Measurements from ENCODE around the gene MACF1. TPM values are rescaled to one million over a fixed set of nuclear protein-coding genes. Genes with fewer than 3 reads are reported as not detected.

Gene MACF1
- total and polyA plus RNA-seq, 9 donors: 93.6 to 331 (median 247) TPM

DNA sequence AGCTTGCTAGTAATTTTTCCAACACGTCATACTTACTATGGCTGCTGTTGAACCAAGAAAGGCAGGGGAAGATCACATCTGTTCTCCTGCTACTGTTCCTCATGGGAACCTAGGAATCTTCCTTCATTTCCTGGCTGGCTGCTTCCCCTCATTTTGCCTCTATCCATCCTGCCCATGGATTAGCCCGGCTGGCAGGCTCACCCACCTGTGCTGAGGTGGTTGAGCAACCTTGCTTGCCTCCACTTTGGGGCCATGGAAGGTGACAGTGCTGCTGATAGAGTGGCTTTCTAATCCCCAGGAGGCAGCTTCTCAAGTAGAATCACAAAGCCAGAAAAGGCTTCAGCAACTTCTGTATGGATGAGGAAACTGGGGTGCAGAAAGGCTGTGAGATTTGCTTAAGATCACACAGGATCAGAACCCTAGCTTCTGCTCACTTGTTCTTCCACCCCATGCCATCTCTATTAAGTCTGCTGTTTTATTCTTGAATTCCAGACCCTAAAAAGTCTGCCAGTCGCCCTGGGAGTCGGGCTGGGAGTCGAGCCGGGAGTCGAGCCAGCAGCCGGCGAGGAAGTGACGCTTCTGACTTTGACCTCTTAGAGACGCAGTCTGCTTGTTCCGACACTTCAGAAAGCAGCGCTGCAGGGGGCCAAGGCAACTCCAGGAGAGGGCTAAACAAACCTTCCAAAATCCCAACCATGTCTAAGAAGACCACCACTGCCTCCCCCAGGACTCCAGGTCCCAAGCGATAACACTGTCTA lies 280.7 kb downstream of the MACF1 start:
- TF ChIP-seq EP300 (IDR thresholded peaks at IDR 0.05): no peak
- TF ChIP-seq POLR2A (IDR thresholded peaks at IDR 0.05): no peak
- TF ChIP-seq, protein P1, sequence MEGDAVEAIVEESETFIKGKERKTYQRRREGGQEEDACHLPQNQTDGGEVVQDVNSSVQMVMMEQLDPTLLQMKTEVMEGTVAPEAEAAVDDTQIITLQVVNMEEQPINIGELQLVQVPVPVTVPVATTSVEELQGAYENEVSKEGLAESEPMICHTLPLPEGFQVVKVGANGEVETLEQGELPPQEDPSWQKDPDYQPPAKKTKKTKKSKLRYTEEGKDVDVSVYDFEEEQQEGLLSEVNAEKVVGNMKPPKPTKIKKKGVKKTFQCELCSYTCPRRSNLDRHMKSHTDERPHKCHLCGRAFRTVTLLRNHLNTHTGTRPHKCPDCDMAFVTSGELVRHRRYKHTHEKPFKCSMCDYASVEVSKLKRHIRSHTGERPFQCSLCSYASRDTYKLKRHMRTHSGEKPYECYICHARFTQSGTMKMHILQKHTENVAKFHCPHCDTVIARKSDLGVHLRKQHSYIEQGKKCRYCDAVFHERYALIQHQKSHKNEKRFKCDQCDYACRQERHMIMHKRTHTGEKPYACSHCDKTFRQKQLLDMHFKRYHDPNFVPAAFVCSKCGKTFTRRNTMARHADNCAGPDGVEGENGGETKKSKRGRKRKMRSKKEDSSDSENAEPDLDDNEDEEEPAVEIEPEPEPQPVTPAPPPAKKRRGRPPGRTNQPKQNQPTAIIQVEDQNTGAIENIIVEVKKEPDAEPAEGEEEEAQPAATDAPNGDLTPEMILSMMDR (IDR thresholded peaks at IDR 0.05): no peak
- WGBS, 3 donors: 28 to 44% (median 32%) methylated on average over 14 of the region's 14 CpGs
- DNase-seq: peak; percentile 83 to 92 (median 86)
- H3K9me3 ChIP-seq: no peaks in the 10 kb centered on the region
- H3K36me3 ChIP-seq: no peaks in the 10 kb centered on the region
- H3K27me3 ChIP-seq: no peaks in the 10 kb centered on the region
- intact Hi-C loops (cut with DNase I): no loop called here
- no peak overlapping the region for H3K4me3 ChIP-seq
- H3K4me1 ChIP-seq (ENCODE audit: insufficient read depth): peaks cover 16% of the 10 kb centered on the region
- peak overlapping the region; percentile 23 to 90 for H3K27ac ChIP-seq

DNA sequence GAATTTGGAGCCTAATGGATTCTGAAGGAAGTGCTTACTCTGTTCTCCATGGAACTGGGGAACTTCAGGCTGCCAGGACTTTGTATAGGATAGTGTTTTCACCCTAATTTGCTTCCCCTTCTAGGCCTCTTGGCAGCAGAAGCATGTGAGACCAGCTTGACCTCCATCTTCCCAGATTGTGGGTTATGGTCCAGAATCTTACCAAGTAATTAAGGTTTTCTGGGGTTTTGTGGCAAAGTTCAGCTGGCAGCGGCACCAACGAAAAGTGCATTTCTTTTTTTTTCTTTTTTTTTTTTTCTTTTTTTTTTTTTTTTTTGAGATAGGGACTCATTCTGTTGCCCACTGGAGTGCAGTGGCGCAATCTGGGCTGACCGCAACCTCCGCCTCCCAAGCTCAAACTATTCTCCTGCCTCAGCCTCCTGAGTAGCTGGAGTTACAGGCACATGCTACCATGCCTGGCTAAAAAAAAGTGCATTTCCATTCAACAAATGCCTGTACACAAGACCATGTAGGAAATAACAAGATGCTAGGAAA lies 283.6 kb downstream of the MACF1 start:
- Histone ChIP-seq H3K27ac (no peak overlapping the region), H3K4me1 (ENCODE audit: insufficient read depth) (peaks cover 20% of the 10 kb centered on the region), H3K36me3 (no peaks in the 10 kb centered on the region), H3K4me3 (no peak overlapping the region), H3K9me3 (no peaks in the 10 kb centered on the region), H3K27me3 (no peaks in the 10 kb centered on the region)
- TF ChIP-seq, protein P1 (IDR thresholded peaks at IDR 0.05): no peak
- TF ChIP-seq EP300 (IDR thresholded peaks at IDR 0.05) (no peak), POLR2A (IDR thresholded peaks at IDR 0.05) (no peak)
- WGBS, 3 donors: 95% methylated on average over 5 of the region's 5 CpGs
- intact Hi-C loops (cut with DNase I): no loop called here
- no peak for DNase-seq

- H3K4me3 ChIP-seq: no peak overlapping the region
- no peak for TF ChIP-seq POLR2A (IDR thresholded peaks at IDR 0.05)
- no peak for TF ChIP-seq EP300 (IDR thresholded peaks at IDR 0.05)
- TF ChIP-seq, protein P1 (IDR thresholded peaks at IDR 0.05): no peak
- H3K27me3 ChIP-seq: no peaks in the 10 kb centered on the region
- no peaks in the 10 kb centered on the region for H3K36me3 ChIP-seq
- H3K27ac ChIP-seq: peak overlapping the region in 1 of 2 donors; percentile 48
- 24 to 42% (median 34%) methylated on average over 7 of the region's 7 CpGs for WGBS, 3 donors
- peaks cover 20% of the 10 kb centered on the region for H3K4me1 ChIP-seq (ENCODE audit: insufficient read depth)
- no peaks in the 10 kb centered on the region for H3K9me3 ChIP-seq
- intact Hi-C loops (cut with DNase I): no loop called here
- DNase-seq: no peak
These were observed 284.5 kb downstream of the MACF1 start for GRCh38 chr1:39488793-39489566.

DNA sequence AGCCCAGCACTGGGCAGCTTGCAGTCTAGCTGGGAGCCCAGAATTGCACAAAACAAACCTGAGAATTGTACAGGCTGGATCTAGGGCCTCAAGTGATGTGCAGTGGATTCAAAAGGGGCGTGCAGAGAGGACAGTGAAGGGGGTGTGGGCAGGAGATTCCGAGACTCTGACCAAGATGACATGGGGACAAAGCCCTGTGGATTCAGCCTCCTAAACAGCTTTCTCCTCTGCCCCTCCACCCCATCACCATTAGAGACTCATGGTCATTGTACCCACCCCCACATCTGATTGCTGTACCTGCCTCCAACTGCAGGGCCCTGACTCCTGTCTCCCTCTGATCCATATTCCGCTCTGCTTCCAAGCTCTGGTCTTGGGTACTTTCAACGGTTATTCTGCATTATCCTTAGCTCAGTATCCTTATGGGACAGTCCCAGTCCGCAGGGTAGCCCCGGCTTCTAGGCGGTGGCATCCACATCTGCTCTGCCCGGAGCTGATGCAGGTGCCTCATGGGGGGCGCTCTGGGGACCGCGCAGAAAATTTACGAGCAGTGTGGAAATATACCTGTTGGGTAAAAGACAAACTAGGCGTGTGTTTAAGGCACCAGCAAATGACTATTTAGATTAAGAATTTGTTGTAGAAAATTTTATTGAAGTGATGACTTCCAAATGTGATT lies 285.2 kb downstream of the MACF1 start:
- peaks cover 17% of the 10 kb centered on the region for H3K4me1 ChIP-seq (ENCODE audit: insufficient read depth)
- no peak for DNase-seq
- no peaks in the 10 kb centered on the region for H3K36me3 ChIP-seq
- H3K27me3 ChIP-seq: no peaks in the 10 kb centered on the region
- peak overlapping the region in 1 of 2 donors; percentile 48 for H3K27ac ChIP-seq
- 49 to 60% (median 56%) methylated on average over 13 of the region's 13 CpGs for WGBS, 3 donors
- intact Hi-C loops (cut with DNase I): no loop called here
- no peak overlapping the region for H3K4me3 ChIP-seq
- TF ChIP-seq, protein P1 (IDR thresholded peaks at IDR 0.05): no peak
- TF ChIP-seq EP300 (IDR thresholded peaks at IDR 0.05): no peak
- TF ChIP-seq POLR2A (IDR thresholded peaks at IDR 0.05): no peak
- no peaks in the 10 kb centered on the region for H3K9me3 ChIP-seq
